ENCODE results near the gene ATP10D. TPM values are rescaled to one million over a fixed set of nuclear protein-coding genes. Genes with fewer than 3 reads are reported as not detected.
"Not testable (repeated sequence)": the region's sequence is repeated elsewhere in the genome, so short reads cannot be mapped to it uniquely, and the experiment has no call there.

ATP10D gene
- total RNA-seq, 1 donor from 2014 or later: 11.6 TPM

GRCh38 chr4:47531241-47531953 is 46.3 kb downstream of the ATP10D start:
- intact Hi-C loops (cut with DNase I): no loop called here
- no peak for DNase-seq (ENCODE audit: low spot score)

GRCh38 chr4:47531954-47532321 is 46.9 kb downstream of the ATP10D start:
- intact Hi-C loops (cut with DNase I): no loop called here
- DNase-seq (ENCODE audit: low spot score): no peak

- intact Hi-C loops (cut with DNase I): no loop called here
- no peak for DNase-seq (ENCODE audit: low spot score)
These were observed 47.6 kb downstream of the ATP10D start for GRCh38 chr4:47532658-47533057.

- intact Hi-C loops (cut with DNase I): no loop called here
- DNase-seq (ENCODE audit: low spot score): no peak
These were observed 48.7 kb downstream of the ATP10D start for GRCh38 chr4:47533689-47534347.

- intact Hi-C loops (cut with DNase I): no loop called here
- no peak for DNase-seq (ENCODE audit: low spot score)
These were observed 49.7 kb downstream of the ATP10D start for GRCh38 chr4:47534772-47535171.

GRCh38 chr4:47535567-47536147 is 50.6 kb downstream of the ATP10D start:
- intact Hi-C loops (cut with DNase I): no loop called here
- no peak for DNase-seq (ENCODE audit: low spot score)

- intact Hi-C loops (cut with DNase I): no loop called here
- no peak for DNase-seq (ENCODE audit: low spot score)
These were observed 51.9 kb downstream of the ATP10D start for GRCh38 chr4:47536966-47537365.

- intact Hi-C loops (cut with DNase I): no loop called here
- no peak for DNase-seq (ENCODE audit: low spot score)
These were observed 53.2 kb downstream of the ATP10D start for GRCh38 chr4:47538111-47538824.

- intact Hi-C loops (cut with DNase I): no loop called here
- no peak for DNase-seq (ENCODE audit: low spot score)
These were observed 53.7 kb downstream of the ATP10D start for GRCh38 chr4:47538825-47539154.

- DNase-seq (ENCODE audit: low spot score); intact Hi-C loops (cut with DNase I): not testable (repeated sequence)
These were observed 57.6 kb downstream of the ATP10D start for GRCh38 chr4:47542640-47543039.

- DNase-seq (ENCODE audit: low spot score): no peak
- intact Hi-C loops (cut with DNase I): no loop called here
These were observed 58.3 kb downstream of the ATP10D start for GRCh38 chr4:47543331-47543730.

GRCh38 chr4:47550357-47550756 is 65.3 kb downstream of the ATP10D start:
- DNase-seq (ENCODE audit: low spot score); intact Hi-C loops (cut with DNase I): not testable (repeated sequence)

GRCh38 chr4:47550899-47551548 is 65.9 kb downstream of the ATP10D start:
- DNase-seq (ENCODE audit: low spot score): no peak
- intact Hi-C loops (cut with DNase I): no loop called here

GRCh38 chr4:47551682-47552081 is 66.6 kb downstream of the ATP10D start:
- intact Hi-C loops (cut with DNase I): no loop called here
- no peak for DNase-seq (ENCODE audit: low spot score)

GRCh38 chr4:47553329-47554125 is 68.5 kb downstream of the ATP10D start:
- intact Hi-C loops (cut with DNase I): no loop called here
- no peak for DNase-seq (ENCODE audit: low spot score)

- DNase-seq (ENCODE audit: low spot score); intact Hi-C loops (cut with DNase I): not testable (repeated sequence)
These were observed 70.8 kb downstream of the ATP10D start for GRCh38 chr4:47555920-47556319.

GRCh38 chr4:47557255-47557654 is 72.2 kb downstream of the ATP10D start:
- intact Hi-C loops (cut with DNase I): no loop called here
- no peak for DNase-seq (ENCODE audit: low spot score)

- no peak for DNase-seq (ENCODE audit: low spot score)
- intact Hi-C loops (cut with DNase I): no loop called here
These were observed 75.6 kb downstream of the ATP10D start for GRCh38 chr4:47560682-47561081.

GRCh38 chr4:47561331-47561730 is 76.3 kb downstream of the ATP10D start:
- intact Hi-C loops (cut with DNase I): no loop called here
- DNase-seq (ENCODE audit: low spot score): no peak

Data from cardiac septum (tissue), 1 donor.